ENCODE results near the gene PRKG1. TPM values are rescaled to one million over a fixed set of nuclear protein-coding genes. Genes with fewer than 3 reads are reported as not detected.
A peak's percentile ranks its signal among the peaks of the same experiment; 100 is the strongest.
"Not testable (repeated sequence)": the region's sequence is repeated elsewhere in the genome, so short reads cannot be mapped to it uniquely, and the experiment has no call there.

Gene PRKG1
- total RNA-seq, 1 donor from 2014 or later: 50.2 TPM

DNA sequence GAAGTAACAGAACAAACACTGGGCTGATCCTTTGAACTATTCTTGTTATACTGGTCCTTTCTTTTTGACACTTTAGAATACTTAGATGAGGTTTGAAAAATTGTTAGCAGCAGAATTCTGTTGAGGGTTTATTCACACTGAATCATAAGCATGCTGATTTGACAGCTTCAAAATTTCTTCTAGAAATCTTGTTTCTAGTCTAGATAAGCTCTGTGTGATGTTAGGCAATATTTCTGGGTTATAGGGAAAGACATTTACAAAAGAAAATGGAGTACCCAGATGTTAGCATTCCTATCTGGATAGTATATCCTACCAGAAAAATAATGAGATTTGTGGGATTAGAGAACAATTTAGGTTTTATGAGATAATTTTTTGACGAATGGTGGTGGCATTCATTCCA, 613.0 kb downstream of the PRKG1 start:
- Histone ChIP-seq H3K4me3 (no peak overlapping the region), H3K9me3 (no peaks in the 10 kb centered on the region), H3K4me1 (peaks cover 4 to 25% of the 10 kb centered on the region in 2 donors), H3K36me3 (no peaks in the 10 kb centered on the region), H3K27ac (no peak overlapping the region), H3K27me3 (no peaks in the 10 kb centered on the region)
- TF ChIP-seq, protein P1, sequence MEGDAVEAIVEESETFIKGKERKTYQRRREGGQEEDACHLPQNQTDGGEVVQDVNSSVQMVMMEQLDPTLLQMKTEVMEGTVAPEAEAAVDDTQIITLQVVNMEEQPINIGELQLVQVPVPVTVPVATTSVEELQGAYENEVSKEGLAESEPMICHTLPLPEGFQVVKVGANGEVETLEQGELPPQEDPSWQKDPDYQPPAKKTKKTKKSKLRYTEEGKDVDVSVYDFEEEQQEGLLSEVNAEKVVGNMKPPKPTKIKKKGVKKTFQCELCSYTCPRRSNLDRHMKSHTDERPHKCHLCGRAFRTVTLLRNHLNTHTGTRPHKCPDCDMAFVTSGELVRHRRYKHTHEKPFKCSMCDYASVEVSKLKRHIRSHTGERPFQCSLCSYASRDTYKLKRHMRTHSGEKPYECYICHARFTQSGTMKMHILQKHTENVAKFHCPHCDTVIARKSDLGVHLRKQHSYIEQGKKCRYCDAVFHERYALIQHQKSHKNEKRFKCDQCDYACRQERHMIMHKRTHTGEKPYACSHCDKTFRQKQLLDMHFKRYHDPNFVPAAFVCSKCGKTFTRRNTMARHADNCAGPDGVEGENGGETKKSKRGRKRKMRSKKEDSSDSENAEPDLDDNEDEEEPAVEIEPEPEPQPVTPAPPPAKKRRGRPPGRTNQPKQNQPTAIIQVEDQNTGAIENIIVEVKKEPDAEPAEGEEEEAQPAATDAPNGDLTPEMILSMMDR (IDR thresholded peaks at IDR 0.05): no peak
- no peak for DNase-seq (ENCODE audit: low spot score in 2 of 2)
- intact Hi-C loops (cut with DNase I): no loop called here

DNA sequence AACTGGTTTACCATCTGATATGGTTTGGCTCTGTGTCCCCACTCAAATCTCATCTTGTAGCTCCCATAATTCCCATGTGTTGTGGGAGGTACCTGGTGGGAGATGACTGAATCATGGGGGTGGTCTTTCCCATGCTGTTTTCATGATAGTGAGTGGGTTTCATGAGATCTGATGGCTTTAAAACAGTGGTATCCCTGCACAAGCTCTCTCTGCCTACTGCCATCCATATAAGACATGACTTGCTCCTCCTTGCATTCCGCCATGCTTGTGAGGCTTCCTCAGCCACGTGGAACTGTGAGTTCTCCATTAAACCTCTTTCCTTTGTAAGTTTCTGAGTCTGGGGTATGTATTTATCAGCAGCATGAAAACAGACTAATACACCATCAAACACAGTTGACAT, 614.5 kb downstream of the PRKG1 start:
- intact Hi-C loops (cut with DNase I); H3K27me3 ChIP-seq; H3K27ac ChIP-seq; H3K9me3 ChIP-seq; H3K36me3 ChIP-seq; DNase-seq (ENCODE audit: low spot score in 2 of 2); H3K4me3 ChIP-seq: not testable (repeated sequence)
- H3K4me1 ChIP-seq: peaks cover 0 to 12% of the 10 kb centered on the region in 2 donors

DNA sequence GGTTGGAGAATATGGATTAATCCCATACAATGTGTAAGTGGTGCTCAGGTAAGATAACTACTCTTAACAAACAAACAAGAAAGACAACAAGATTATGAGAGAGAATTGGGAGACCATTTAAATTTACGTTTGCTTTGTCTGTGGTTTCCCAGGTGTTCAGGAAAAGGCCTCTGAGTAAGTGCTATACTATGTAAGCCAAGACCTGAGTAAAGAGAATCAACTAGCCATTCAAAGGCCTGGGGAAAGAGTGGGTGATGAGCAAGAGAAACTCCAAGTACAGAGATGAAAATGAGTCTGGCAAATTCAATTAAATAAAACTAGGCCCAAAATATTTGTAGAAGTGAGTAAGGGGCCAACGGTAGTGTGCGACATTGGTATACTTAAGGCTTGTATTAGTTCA, 615.2 kb downstream of the PRKG1 start:
- intact Hi-C loops (cut with DNase I): no loop called here
- DNase-seq (ENCODE audit: low spot score in 2 of 2): no peak
- H3K27ac ChIP-seq: no peak overlapping the region
- H3K4me1 ChIP-seq: peaks cover 0 to 12% of the 10 kb centered on the region in 2 donors
- H3K4me3 ChIP-seq: no peak overlapping the region
- TF ChIP-seq, protein P1 (IDR thresholded peaks at IDR 0.05): no peak
- H3K36me3 ChIP-seq: no peaks in the 10 kb centered on the region
- no peaks in the 10 kb centered on the region for H3K27me3 ChIP-seq
- H3K9me3 ChIP-seq: no peaks in the 10 kb centered on the region

DNA sequence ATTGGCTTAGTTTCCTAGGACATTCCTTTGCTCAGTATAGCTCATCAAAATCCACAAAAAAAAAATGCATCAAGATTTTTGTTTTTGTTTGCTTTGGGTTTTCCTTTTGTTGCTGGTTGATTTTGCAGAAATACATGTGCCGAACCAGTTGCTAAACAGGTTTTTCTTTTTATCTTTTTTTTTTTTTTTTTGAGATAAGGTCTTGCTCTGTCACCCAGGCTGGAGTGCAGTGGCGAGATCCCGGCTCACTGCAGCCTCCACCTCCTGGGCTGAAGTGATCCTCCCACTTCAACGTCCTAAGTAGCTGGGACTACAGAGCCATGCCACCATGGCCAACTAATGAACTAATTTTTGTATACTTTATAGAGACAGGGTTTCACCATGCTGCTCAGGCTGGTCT, 616.8 kb downstream of the PRKG1 start:
- H3K9me3 ChIP-seq: no peaks in the 10 kb centered on the region
- no peak overlapping the region for H3K27ac ChIP-seq
- intact Hi-C loops (cut with DNase I): no loop called here
- no peaks in the 10 kb centered on the region for H3K36me3 ChIP-seq
- H3K4me1 ChIP-seq: peaks cover 0 to 20% of the 10 kb centered on the region in 2 donors
- no peak for DNase-seq (ENCODE audit: low spot score in 2 of 2)
- no peaks in the 10 kb centered on the region for H3K27me3 ChIP-seq
- TF ChIP-seq, protein P1 (IDR thresholded peaks at IDR 0.05): no peak
- H3K4me3 ChIP-seq: no peak overlapping the region

DNA sequence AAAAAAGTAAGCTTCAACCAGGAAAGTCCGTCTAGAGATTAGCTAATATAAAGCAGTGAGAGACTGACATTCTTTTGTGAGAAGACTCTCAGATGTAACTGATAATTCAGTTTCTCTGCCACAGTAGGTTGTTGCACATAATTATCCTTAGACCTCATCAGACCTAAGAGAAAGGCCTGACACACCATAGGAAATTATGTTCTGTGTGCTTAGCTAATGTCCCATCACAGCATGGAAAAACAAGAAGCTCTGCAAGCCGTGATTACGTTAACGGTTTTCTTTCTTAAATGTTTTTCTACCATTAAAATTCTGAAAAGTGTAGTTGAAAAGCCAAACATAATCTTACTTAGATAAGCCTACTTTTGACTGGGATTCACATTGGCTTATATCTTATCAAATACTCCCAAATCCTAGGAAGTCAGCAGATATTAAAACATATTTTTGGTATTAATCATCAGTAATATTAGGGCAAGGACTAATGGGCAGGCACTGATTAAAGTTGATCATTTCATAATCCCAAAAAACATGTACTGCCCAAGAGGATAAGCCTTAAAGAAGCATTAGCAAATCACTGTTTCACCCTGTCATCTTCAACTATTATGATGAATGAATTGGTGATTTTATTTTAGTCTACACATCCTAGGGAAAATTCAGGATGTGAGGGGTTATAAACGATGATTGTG, 619.9 kb downstream of the PRKG1 start:
- peaks cover 11 to 33% of the 10 kb centered on the region in 2 donors for H3K4me1 ChIP-seq
- no peak for DNase-seq (ENCODE audit: low spot score in 2 of 2)
- H3K9me3 ChIP-seq: no peaks in the 10 kb centered on the region
- peaks cover 0 to 7% of the 10 kb centered on the region in 2 donors for H3K36me3 ChIP-seq
- H3K27me3 ChIP-seq: no peaks in the 10 kb centered on the region
- intact Hi-C loops (cut with DNase I): no loop called here
- H3K27ac ChIP-seq: peak overlapping the region; percentile 2 to 31
- no peak overlapping the region for H3K4me3 ChIP-seq
- TF ChIP-seq, protein P1 (IDR thresholded peaks at IDR 0.05): no peak

DNA sequence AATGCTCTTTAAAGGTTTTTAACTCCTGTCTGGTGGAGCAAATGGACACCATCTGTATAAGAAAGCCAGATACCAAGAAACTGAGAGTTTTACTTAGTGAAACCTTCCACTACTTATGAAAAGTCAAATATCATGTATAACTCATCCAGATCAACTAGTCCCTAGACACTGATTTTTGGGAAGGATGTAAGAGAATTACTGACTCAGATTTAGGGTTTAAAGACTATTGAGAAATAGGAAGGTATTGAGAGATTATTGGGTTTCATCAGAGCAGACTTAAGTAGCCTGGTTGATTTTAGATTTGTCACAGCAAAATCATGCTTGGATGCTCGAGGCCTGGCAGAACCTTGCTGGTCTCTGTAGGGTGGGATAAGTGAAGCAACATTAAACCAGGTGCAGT, 622.0 kb downstream of the PRKG1 start:
- intact Hi-C loops (cut with DNase I): loop anchor here (5.0 kb wide), 1 partner anchor 54 kb away; no protein-coding TSS in a partner anchor
- H3K27ac ChIP-seq: peak overlapping the region; percentile 31 to 48
- peaks cover 11 to 38% of the 10 kb centered on the region in 2 donors for H3K4me1 ChIP-seq
- H3K9me3 ChIP-seq: no peaks in the 10 kb centered on the region
- no peaks in the 10 kb centered on the region for H3K27me3 ChIP-seq
- no peak for DNase-seq (ENCODE audit: low spot score in 2 of 2)
- peaks cover 0 to 7% of the 10 kb centered on the region in 2 donors for H3K36me3 ChIP-seq
- TF ChIP-seq, protein P1 (IDR thresholded peaks at IDR 0.05): no peak
- peak overlapping the region; percentile 9 to 71 for H3K4me3 ChIP-seq
